HG03342 (cell line): ENCODE measurements around the gene PAX3.
"Not testable (repeated sequence)": the region's sequence is repeated elsewhere in the genome, so short reads cannot be mapped to it uniquely, and the experiment has no call there.

ENCODE experiments used
- ATAC-seq: cut with Tn5 transposase; IDR thresholded peaks from one replicate; pipeline ENCODE4 v1.9.1; 2021; ENCODE audit warnings: mild to moderate bottlenecking, moderate library complexity; ENCODE audit not compliant: unreplicated experiment

PAX3 gene

DNA sequence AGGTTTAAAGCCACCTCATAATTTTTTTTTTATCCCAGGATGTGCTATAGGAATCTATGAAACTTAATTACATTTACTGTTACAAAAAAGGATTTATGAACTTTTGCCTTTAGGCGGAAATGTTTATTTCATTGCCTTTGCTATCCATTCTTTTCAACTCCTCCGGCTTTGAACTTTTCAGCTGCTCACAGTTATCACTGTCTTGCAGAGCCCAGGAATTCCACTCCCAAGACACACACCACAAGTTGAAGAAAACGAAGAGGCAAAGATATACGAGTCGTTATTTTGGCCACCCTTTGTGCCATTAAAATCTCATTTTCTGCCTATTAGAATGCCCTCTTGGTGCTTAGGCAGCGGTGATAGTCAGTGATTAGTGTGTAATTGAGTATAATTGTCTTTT is 80.0 kb downstream of the PAX3 start:
- no peak for ATAC-seq

DNA sequence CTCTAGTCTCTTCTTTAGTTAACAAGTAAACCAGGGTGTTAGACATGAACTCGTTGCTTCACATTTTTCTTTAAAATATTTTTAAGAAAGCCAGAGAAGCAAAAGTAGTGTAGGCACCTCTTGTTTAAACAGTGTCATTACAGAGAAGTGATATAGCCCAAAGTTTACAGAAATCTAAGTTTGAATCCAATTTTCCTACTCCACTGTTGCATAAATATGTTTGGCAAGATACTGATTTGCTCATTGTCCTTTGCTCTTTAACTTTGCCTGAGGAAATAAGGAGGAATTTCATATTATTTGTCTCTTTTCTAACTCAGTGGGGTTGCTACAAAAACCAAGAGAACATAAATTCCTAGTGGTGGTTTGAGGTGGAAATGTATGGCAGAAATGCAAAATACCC is 81.1 kb downstream of the PAX3 start:
- ATAC-seq, result no peak

DNA sequence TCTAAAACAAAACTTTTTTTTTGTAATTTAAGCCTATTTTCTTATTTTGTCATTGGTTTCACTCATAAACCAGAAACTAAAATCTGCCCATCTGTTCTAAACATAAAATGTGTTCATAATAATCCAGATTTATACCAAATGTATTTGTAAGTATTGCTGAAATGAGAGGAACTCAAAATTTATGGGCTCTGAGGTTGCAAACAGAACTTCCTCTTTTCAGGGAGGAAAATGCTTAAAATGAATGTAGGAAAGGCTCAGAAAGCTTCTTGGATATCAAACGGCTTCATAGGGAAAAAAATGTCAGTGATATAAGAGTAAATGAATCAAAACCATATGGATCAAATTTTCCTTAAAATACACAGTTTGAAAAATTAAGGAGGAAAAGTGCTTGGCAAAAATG is 83.9 kb downstream of the PAX3 start:
- ATAC-seq, result no peak

DNA sequence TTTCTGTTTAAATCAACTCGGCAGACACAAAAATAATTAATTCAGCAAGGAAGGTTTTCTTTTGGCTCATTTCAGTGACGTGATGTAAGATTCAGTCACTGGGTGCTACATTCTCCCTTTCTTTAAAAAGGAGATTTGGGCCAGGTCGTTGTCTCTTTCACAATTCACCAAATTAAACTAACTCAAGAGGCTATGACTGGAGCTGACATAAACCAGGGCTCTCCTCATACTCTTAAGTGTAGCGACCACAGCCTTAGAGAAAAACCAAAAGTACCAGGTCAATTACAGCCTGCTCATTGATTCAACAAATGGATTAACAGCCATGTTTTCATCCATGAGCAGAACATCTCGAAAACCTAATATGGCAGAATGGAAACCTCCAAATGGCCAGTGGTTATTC is 85.7 kb downstream of the PAX3 start:
- no peak for ATAC-seq

DNA sequence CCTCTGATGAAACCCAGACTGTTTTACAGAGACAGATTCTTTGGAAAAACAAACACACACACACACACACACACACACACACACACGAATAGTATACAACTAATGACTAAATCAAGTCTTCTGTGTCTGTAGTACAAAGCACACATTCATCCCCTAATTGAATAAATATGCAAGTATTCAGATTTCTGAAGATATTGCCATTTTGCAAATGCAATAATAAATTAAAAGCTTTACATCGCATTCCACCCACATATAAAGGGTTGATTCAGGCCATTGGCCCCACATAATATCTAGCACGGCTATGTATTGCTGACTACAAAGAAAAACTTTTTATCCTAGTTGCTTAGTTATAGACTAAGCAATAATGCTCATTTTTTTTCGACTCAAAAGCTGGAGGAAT is 86.2 kb downstream of the PAX3 start:
- ATAC-seq, result no peak

DNA sequence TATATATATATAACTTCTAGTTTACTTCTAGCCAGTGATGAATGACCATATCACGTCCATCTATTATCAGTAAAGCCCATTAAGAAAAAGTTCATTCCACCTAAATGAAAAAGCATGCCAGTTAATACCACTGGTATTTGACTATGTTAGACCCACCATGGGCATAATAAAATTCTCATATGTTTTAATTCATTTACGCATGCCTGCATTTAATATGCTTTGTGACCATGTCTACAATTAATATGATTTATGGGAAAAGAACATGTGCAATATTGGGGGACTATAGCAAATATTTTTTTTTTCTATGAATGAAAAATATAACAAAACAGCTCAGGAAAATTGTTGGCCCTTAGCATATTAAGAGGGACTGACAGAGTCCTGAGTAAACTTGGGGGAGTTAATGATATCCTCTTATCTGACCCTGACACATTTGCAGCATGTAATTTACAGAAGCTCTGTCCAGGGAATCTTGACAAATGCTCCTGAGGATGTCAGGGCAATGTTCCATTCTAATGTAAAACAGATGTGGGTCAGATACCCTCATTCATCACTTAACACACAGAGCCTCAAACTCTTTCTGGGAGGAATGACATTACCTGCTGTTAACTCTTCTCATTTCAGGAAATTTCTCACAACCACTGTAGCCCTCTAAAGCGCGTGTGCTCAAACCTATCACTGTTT is 90.6 kb downstream of the PAX3 start:
- ATAC-seq, result no peak

DNA sequence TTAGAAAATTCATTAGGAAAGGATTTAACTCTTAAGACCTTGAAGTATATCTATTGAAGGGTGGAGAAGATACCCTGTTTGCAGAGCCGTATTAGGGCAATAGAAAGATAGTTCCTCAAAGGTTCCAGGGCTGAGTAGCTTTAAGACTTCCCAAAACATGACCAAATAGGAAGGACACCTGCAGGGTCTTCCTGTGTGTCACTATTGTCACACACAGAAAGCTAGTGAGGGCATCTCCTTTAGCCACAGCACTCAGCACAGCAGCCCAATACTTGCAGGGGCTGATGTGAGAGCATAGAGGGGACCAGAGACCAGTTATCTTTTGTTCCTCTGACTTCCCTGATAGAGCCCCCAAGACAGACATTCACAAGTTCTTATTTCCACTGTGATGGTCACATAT is 93.7 kb downstream of the PAX3 start:
- ATAC-seq, result no peak

DNA sequence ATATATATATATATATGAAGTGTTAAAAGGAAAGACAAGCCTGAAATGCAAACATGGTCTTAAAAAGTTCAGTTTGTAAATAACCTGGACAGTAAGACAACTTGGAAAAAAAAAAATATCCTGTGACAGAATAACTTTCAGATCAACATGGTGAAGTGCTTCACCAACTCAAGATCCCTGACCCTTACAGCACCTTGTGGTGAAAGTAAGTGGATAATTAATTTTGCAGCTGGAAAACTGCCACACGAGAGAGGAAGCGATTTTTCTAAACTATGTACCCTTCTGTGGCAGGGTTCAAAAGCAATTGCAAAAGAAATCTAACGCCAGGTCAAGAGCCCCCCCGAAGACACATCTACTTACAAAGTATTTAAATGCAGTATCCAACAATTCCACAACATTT is 95.8 kb downstream of the PAX3 start:
- no peak for ATAC-seq

DNA sequence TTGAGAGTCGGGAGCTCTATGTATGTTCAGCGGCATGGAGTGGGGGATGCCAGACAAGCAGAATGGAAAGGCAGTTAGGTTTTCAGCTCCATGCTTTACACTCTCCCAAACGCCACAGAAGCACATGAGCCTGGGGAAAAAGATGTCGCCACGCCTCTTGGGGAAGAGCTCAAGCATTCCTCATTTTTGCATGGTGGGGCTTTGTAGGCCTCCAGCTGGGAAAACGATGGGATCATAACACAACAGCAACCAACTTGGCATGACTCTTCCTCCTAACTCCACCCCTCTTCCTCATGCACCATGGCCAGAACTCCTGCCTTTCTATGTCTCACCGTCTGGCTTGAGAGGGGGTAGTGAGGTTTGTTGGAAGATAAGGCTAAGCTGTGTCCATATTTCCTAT is 102.6 kb downstream of the PAX3 start:
- ATAC-seq, result no peak

DNA sequence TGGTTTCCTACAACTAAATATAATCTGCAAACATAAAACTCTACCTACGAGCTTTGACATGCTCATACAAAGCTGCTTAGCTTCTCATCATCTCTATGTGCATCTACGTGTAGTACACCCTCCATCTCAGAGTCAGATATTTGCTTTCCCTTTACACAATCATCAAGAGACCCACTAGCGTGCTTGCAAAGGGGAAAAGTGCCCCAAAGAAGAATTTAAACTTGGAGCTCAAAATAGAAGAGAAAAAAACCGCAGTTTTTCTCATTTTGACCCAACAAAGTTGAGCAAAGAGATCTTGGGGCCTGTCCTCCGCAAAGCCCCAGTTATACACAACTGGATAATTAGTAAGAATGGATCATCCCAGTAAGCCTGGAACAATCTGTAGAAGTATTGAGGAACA is 104.1 kb downstream of the PAX3 start:
- peak; percentile 61 for ATAC-seq

DNA sequence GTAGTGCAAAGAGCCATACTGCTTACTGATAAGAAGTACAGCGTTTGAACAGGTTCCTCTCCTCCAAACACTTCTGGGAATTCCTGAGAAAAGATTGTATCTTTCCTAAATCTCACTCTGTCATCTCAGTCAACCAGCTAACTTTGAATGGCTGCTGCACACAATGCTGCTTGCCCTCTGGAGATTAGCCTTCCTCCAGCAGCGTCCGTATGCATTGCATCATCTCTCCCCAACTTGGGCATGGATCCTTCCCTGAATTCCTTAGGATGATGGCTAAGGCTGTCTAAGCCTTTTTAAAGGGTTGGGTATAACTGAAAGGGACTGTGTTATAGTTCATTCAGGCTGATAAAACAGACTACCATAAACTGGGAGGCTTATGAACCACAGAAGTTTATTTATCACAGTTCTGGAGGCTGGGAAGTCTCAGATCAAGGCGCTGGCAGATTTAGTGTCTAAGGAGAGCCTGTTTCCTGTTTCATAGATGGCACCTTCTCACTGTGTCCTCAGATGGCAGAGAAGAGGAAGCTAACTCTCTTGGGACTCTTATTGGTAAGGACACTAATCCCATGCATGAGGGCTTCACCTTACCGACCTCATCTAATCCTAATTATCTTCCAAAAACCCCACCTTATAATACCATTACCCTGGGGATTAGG is 105.3 kb downstream of the PAX3 start:
- no peak for ATAC-seq

DNA sequence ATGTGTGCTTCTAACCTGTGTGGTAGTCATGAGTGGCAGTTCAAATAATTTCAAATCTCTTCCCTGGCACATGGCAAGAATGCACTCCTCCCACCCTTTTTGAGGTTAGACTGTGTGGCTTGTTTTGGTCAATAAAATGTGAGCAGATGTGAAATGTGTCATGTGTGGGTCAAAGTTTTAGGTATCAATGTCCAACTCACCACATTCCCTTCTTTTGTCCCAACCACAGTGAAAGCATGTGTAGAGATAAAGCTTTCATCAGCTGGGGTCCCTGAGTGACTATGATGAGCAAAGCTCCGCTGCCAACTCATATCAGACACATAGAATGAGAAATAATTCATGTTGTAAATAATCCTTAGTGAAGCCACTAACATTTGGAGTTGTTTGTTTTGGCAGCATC is 118.2 kb downstream of the PAX3 start:
- ATAC-seq, result no peak

DNA sequence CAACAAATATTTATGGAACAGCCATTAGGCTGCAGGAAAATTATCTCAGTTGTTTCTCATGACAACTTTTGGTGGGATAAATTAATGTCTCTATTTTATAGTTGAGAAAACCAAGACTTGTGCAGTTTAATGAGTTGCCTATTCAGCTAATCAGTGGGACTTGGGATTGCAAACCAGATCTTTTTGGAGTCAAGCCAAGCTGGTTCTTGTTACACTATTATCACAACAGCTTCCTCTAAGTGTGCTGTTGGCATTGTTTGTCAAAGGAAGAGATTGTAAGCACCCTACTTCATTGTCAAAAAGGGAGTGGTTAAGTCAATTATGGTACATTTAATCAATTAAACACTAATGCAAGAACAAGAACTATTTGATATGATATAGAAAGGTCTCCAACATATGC is 119.2 kb downstream of the PAX3 start:
- ATAC-seq, result no peak

DNA sequence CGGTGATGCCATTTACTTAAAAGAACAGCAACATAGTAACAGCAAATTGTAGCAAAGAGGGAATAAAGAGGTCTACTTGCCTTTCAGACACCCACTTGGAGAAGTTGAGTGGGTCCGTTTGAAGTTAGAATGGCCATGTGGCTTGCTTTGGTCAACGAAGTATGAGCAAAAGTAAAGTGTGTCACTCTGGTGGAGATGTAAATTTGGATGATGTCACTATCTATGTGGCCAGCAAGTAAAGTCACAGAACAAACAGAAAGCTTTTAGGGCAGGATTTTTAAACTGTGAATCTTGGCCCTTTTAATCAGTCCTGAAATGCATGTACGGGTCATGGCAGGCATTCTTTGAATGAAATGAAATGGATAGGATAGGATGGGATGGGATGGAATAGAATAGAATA is 120.3 kb downstream of the PAX3 start:
- ATAC-seq, result no peak

DNA sequence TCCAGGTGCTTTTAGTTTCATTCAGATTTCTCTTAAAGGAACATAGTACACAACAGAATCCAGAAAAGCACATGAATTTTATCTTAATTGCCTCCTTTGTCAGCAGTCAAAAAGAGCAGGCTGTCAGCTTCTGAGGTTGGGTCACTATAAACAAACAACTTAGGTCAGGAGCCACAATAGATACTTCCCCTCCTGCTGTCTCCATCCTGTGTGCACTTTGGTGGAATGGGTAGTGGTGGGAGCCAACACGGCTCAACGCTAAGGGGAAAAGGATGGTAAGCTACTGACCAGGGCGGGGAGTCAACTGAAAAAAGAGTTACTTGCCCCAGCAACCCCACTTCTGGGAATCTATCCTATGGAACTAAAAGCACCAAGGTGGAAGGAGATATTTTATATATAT is 121.9 kb downstream of the PAX3 start:
- ATAC-seq, result no peak

DNA sequence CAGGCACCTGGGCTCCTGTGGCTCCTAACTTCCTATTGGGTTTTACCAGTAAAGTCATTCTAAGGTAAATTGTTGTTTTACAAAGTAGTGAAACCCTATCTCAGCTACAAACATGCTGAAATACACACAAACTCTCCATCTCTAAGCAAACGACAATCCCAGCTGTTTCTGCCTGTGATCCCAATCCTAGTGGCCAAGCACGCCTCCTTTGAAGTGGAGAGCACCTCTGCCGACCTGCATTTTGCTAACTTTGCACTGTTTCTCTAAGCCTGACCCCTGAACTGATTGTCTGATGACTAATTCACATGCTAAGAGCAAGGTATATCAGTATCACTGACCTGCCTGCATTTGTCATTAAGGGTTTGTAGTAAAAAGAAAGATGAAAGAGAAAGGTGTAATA is 124.3 kb downstream of the PAX3 start:
- no peak for ATAC-seq

DNA sequence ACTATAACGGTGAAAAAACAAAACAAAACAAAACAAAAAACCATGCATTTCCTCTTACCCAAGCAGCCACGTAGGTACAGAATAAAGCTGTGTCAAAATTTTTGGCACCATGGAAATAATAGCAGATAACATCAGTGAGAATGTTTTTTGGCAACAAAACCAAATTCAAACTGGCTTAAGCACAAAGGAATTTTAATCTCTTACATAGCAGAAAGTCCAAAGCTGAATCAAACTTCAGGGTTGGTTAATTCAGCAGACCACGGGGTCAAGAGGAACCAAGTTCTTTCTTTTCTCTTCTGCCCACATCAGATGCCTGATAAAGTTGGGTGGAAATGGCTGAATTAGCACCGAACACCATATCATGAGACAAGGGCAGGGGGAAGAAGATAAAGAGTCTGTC is 129.5 kb downstream of the PAX3 start:
- no peak for ATAC-seq

DNA sequence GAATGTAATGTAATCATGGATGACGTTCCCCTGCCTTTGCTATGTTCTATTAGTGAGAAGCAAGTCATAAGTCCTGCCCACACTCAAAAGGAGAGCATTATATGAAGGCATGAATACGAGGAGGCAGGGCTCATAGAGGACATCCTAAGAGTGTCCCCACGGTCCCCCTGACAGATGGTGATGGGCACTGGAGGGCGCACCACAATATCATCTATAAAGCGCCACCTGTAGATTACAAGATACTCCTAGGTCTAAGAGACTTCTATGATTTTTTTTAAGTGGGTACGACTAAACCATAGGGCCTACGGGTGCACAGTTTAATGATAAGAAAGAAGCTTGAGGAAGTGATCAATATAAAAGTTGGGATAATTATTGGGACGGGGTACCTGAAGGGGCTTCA is 131.0 kb downstream of the PAX3 start:
- no peak for ATAC-seq

DNA sequence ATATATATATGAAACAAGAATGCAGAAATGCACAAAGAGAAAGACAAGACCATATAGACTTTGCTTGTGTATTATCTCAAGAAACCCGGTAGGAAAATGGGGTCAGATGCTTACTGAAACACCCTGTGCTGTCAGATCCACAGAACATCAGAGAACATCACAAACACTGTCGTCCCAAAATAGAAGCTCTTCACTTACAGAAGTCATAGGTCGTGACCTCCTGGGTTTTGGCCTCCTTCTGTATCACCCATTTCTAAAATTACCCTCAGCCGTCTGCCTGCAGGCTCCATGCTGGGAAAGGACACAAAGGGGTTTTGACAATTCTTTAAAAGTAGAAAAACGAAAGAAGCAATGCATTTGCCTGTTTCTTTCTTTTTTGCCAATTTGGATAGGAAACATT is 137.9 kb downstream of the PAX3 start:
- ATAC-seq, result no peak

DNA sequence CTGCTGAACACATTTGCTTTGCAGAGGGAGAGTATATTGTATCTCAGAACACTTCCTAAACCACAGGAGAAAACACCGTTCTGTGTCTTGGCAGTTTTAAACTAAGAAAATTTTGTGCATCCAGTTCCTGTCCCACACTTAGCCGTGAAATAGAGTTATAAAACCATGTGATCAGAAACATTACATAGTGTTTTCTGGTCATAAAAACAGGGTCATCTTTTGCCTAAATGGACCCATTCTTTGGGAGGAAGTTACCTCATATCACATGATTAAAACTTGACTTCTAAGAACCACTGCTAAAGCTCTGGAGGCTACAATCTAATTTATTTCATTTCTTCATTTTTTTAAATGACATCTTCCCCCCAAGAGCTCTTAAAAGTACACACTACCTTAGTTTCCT is 138.7 kb downstream of the PAX3 start:
- ATAC-seq, result no peak

DNA sequence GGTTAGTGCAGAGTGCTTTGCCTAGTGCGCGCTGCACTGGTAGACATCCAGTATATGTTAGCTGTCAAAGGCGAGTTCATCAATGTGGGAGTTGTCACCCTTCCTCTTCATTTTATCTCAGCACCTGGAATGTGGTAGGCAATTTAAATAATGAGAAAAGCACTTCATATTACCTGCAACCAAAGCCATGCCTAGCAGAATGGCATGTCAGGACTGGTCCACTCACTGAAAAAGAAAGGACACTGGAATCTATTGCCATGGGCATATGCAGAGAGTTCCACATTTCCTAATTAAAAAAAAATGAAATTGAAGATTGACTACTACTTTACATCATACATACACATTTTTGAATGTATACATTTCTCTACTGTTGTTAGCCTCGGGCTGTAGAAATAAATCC is 139.6 kb downstream of the PAX3 start:
- no peak for ATAC-seq

DNA sequence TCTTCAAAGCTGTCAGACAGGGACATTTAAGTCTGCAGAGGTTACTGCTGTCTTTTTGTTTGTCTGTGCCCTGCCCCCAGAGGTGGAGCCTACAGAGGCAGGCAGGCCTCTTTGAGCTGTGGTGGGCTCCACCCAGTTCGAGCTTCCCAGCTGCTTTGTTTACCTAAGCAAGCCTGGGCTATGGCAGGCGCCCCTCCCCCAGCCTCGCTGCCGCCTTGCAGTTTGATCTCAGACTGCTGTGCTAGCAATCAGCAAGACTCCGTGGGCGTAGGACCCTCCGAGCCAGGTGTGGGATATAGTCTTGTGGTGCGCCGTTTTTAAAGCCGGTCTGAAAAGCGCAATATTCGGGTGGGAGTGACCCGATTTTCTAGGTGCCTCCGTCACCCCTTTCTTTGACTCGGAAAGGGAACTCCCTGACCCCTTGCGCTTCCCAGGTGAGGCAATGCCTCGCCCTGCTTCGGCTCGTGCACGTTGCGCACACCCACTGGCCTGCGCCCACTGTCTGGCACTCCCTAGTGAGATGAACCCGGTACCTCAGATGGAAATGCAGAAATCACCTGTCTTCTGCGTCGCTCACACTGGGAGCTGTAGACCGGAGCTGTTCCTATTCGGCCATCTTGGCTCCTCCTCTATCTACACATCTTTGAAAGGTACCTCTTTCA is 143.7 kb downstream of the PAX3 start:
- not testable (repeated sequence) for ATAC-seq
